ENCODE measurements around the gene DNM1.
A peak's percentile ranks its signal among the peaks of the same experiment; 100 is the strongest.
"Not testable (repeated sequence)": the region's sequence is repeated elsewhere in the genome, so short reads cannot be mapped to it uniquely, and the experiment has no call there.

DNM1 gene

DNA sequence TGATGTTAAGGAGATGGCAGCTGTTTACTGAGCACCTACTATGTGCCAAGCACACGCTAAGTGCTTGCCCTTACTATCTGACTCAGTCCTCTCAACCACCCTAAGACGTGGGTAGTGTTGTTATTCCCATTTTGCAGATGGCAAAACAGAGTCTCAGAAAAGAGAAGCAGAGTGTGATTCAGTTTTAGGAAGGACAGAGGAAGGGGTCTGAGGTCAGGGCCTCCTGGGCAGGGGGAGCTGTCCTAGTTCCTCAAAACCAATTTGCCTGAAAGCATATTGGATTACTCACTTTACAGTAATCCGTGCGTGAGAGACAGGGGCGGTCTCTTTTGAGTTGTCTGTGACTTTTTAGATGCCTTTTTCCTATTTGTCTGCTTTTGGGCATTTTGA is 23.2 kb downstream of the DNM1 start:
- no peak for DNase-seq

DNA sequence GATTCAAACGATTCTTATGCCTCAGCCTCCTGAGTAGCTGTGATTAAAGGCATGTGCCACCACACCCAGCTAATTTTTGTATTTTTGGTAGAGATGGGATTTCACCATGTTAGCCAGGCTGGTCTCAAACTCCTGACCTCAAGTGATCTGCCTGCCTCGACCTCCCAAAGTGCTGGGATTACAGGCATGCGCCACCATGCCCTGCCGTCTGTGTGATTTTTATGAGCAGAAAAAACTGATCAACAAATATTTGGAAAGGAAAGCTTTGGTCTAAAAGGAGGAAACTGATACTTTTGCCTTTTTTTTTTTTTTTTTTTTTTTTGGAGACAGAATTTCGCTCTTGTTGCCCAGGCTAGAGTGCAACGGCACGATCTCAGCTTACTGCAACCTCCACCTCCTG is 27.7 kb downstream of the DNM1 start:
- not testable (repeated sequence) for DNase-seq

- no peak for DNase-seq
Measured at GRCh38 chr9:128231638-128232527, 28.7 kb downstream of the DNM1 start.

DNA sequence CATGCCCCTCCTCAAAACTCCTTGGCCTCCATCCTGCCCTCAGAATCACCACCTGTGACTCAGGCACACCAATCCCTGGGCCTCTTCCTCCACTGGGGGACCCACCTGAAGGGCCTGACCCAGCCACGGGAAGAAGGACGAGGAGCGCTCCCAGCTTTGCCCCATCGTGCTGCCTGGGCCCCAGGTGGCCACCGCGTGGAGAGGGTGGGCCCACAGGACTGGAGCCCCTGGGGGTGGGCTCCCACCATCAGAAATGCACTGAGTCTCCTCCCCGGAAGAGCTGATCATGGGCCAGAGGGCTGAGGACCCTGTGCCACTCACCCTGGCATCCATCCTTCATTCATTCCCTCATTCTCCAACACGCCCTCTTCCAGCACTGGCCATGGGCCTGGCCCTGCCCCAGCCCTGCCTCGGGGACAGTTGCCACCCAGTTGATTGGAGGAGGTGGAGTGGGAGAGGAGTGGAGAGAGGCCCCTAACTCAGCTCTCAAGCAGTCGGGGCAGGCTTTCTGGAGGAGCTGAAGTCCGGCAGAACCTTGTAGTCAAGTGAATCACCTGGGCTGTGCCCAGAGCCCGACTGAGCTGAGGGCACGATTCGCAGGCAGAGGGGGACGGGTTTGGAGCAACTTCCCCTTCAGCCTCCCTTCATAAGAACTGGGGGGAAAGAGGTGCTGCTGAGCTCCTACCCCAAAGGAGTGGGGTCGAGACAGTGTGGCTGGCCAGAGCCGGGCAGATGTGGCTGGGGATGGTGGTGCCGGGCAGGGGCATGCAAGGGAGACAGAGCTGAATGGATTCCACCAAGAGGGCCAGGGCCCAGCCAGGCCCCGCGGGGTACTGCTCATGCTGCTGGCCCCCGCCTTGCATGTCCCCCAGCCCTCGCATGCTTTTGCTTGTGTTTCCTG is 29.6 kb downstream of the DNM1 start:
- no peak for DNase-seq

DNA sequence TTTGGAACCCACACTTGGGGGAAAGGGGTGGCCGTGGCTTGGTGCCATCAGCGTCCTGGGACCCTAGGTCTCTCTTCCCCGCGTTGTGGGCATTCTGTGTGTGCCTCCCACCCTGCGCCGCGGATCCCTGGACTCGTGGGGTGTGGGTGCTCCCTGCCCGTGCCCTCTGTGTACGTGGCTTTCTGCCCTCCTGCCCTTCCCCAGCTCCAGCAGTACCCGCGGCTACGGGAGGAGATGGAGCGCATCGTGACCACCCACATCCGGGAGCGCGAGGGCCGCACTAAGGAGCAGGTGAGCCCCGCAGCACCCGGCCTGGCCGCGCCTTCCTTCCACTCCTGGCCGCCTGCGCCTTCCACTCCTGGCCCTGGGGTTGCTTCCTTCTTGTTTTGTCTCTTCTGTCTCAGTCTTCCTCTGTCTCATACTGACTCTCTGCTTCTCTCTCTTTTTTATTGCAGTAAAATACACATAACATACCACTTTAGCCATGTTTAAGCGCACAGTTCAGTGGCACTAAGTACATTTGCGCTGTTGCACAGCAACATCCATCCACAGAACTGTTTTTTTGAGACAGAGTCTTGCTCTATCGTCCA is 30.7 kb downstream of the DNM1 start:
- no peak for DNase-seq

- no peak for DNase-seq
Measured at GRCh38 chr9:128242124-128242523, 38.9 kb downstream of the DNM1 start.

DNA sequence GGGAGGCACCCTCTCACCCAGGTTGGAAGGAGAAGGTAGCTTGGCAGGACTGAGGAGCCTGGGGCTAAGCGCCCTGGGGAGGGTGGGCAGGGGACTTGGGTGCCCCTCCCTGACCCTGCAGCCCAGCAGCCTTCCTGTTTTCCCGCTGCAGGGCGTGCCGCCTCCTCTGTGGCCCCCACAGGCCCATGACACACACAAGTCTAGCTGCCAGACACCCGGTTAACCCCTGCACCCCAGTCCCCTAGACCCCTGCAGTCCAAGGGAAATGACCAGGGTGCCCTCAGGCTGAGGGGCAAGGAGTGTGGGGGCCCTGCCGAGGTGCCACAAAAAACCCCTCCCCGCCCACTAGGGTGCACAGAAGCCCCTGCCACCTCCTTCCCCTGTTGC is 39.6 kb downstream of the DNM1 start:
- no peak for DNase-seq

DNA sequence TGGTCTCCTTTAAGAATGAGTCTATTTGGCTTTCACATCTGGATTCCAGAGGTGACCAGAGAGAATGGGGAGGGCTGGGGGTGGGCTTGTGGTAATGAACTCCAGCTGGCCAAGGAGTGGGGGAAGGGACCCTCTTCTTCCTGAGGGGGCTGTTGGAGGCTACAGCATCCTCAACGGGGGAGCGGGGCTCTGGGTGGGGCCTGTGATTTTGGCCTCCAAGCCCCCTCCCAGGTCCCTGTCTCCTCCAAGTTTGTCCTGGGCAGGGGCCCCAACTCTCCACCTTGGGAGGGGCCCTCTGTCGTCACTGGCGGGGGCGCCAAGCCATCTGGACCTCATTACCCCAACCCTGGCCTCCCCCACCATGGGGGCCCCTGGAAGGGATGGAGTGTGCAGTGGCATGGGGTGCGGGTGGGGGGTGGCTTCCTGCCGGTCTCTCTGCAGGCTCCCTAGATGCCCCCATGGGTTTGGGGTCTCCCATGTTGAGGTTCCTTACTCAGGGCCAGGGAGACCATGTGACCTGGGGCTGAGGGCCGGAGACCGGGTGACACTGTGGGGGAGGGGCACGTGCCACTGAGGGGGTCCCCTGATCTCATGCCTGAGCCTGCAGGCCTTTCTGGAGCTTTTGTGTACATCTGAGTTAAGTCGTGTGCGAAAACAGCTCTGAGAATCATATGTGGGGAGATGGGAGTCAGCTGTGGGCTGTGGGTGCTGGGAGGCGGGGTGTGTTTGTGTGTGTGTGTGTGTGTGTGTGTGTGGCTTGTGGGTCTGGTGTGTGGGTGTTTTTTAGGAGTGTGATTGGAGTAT is 40.2 kb downstream of the DNM1 start:
- DNase-seq: no peak

DNA sequence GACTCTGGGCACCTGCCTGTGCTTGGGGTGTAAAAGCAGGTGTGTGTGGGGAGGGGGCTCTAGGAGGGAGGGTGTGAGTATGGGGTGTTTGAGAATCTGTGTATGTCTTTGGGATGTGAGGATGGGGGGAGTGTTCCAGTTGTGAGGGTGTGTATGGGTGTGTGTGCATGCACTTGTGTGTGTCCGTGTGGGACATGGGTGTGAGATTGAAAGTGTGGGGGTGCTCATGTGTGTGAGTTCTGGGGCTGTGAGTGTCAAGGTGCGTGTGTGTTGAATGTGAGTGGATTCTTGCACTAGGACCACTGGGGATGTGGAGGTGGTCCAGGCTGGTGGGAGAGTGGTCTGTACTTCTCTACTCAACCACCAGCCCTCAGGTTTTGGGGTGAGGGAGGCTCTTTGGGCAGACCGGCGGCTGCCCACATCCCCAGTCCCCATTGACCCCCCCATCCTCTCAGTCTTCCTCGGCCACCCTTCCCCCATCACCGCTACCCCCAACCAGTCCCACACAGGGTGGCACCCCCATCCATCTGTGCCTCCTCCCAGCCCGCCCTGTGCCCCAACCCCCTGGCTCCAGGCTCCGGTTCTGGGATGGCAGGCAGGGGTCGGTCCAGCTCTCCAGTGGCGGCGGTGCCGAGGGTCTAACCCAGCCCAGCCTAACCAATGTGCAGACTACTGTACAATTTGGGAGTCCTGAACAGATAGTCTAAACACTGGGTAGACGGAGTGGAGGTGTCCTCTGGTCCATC is 41.1 kb downstream of the DNM1 start:
- DNase-seq: no peak

GRCh38 chr9:128244837-128245231 is 41.7 kb downstream of the DNM1 start:
- no peak for DNase-seq

DNA sequence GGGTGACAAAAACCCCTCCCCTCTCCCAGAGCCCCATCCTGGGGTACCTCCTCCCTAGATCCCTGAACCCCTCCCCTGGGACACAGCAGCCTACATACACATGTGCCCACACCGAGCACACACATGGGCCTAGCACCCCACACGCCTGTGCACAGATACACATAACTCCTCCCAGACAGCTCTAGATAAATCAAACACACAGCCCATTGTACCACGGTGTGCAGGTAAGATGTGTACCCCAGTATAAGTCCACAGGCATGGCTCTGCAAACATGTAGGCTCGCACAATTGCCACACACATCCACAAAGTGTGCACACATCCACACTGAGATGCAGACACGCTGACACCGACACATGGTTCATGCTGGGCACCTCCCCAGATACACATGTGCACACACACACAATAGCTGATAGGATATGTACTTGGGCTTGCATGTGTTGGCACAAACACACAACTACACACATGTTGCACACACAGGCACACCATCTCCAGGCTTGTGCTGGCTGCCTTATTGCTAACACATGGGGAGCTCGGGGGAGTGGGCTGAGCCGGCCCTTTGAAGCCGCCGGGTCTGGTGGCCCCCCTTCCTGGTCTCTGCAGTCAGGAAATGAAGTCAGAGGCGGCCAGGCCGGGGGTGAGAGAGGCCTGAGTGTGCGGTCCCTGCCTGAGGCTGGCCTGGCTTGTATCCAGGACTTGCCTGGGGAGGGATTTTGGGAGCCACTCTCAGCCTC is 42.4 kb downstream of the DNM1 start:
- DNase-seq: no peak

- DNase-seq: no peak
Measured at GRCh38 chr9:128246471-128246870, 43.3 kb downstream of the DNM1 start.

GRCh38 chr9:128247226-128247803 is 44.1 kb downstream of the DNM1 start:
- no peak for DNase-seq

DNA sequence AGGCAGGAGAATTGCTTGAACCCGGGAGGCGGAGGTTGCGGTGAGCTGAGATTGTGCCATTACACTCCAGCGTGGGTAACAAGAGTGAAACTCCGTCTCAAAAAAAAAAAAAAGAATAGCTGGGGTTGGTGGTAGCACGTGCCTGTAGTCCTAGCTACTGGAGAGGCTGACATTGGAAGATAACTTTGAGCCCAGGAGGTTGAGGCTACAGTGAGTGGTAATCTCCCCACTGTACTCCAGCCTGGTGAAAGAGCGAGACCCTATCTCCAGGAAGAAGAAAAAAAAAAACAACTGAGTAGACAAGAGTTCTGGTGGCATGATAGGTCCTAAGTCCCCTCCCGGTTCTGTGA is 46.4 kb downstream of the DNM1 start:
- DNase-seq: no peak

- peak; percentile 96 for DNase-seq
Measured at GRCh38 chr9:128249908-128250838, 47.0 kb downstream of the DNM1 start.

- no peak for DNase-seq
Measured at GRCh38 chr9:128250839-128251731, 47.9 kb downstream of the DNM1 start.

DNA sequence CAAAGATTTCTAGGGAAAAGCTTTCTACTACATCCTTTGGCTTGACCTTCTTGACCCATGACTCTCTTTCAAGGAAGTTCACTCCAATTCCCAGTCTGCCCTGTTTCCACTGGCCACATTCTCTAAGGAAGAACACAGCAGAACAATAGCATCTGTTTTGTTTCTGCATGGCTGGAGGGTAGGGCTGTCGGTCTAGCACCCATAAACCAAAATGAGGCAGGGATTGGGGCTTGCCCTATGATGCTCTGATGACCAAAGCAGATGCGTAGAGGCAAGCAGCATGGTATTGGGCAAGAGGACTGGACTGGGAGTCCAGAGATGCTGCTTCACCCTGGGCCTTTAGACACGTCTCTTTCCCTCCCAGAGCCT is 48.5 kb downstream of the DNM1 start:
- DNase-seq: no peak

GRCh38 chr9:128252317-128253139 is 49.3 kb downstream of the DNM1 start:
- no peak for DNase-seq
